8988T (cell line): ENCODE measurements around the gene ARHGAP28.
"Not testable (repeated sequence)": the region's sequence is repeated elsewhere in the genome, so short reads cannot be mapped to it uniquely, and the experiment has no call there.

Experiments
- DNase-seq: peaks from one replicate; pipeline ENCODE4 v3.0.0; 2011

The ARHGAP28 gene

DNA sequence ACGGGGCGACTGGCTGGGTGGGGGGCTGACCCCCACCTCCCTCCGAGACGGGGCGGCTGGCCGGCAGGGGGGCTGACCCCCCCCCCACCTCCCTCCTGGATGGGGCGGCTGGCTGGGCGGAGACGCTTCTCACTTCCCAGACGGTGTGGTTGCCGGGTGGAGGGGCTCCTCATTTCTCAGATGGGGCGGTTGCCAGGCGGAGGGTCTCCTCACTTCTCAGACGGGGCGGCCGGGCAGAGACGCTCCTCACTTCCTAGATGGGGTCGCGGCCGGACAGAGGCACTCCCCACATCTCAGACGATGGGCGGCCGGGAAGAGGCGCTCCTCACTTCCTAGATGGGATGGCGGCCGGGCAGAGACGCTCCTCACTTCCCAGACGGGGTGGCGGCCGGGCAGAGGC is 98.0 kb downstream of the ARHGAP28 start:
- not testable (repeated sequence) for DNase-seq

DNA sequence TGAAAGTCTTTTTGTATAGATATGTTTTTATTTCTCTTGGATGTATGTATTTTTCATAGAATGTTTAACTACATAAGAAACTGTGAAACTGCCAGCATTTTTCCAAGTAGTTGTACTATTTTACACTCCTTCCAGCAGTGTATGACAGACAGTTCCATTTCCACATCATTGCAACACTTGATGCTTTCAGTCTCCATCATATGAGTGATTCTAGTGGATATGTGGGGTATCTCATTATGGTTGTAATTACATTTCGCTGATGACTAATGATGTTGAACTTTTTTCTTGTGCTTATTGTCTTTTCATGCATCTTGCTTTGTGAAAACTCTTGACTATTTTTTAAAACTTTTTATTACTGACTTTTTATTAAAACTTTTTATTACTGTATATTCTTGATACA is 101.4 kb downstream of the ARHGAP28 start:
- DNase-seq, result no peak

DNA sequence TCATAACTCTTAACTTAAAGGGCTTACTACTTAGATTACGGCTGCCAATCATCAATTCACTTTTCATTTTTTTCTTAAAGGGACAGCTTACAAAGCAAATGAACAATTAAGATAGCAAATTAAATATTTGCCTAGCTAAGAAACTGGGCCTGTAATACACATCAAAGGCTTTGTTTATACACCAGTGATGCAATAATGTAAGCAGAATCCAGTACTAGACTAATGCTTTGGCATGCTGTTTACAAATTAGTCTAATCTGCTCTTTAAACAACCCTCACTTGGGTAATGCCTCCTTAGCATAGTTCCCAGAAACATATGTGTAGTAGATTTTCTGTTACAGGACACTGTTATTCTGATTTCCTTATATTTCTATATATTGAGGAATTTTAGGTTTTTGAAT is 105.8 kb downstream of the ARHGAP28 start:
- no peak for DNase-seq

DNA sequence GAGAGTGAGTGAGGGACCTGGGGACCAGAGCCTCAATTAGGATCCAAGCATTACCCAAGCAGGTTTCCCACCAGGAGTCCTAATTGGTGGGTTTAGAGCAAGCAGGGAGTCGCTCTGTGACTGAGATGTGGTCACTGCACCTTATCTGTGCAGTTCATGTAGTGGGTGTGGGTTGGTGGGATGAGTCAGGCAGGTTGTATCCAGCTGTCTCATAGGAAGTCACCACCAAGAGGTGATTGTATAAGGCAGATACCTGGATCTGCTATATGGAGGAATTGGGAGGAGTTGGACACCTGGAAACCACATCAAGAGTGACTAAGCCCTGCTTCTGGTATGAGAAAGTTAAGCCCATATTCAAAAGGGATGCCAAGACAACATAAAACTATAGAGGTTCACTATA is 106.8 kb downstream of the ARHGAP28 start:
- no peak for DNase-seq

DNA sequence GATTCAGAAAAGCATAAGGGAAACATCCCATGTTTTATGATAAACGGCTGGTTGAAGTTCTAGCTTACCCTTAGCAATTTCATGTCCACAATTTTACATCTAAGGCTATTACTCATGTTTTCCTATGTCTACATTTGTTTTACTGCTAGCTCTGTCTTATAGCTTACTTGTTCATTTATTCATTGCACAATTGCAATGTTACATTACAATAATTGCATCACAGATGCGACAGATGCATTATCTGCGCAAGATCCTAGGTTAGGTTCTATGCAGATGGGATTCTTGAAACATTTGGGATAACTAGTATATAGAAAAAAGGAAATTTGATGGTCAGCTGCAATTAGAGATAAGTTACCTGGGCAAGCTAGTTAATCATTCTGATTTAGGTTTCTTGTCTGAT is 108.4 kb downstream of the ARHGAP28 start:
- DNase-seq, result no peak

DNA sequence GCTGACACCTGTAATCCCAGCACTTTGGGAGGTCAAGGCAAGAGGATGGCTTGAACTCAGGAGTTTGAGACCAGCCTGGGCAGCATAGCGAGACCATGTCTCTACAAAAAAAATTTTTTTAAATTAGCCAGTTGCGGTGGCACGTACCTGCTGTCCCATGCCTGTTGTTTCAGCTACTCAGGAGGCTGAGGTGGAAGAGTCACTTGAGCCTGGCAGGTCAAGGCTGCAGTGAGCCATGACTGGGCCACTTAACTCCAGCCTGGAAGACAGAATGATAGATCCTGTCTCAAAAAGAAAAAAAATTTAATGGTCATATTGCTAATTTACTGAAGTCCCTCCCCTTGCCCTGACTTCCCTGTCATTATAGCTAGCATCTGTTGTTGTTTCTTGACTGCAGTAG is 112.6 kb downstream of the ARHGAP28 start:
- no peak for DNase-seq

DNA sequence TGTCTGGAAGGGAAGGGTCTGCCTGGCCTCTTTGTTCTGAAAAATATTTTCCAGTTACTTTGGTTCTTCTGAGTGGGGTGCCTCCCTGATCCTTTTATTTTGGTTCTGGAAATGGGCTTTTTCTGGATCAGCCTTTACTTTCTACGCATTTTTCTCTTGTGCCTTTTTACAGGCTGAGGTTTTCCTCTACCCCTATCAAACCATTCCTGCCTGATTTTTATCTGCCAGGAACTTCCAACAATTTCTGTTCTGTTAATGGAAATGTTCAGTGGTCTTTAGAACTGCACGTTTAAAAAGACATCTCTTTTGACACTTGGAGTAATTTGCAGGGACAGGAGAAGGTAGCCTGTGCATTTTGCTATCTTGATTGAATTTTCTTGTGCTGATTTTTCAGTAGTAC is 113.8 kb downstream of the ARHGAP28 start:
- no peak for DNase-seq

DNA sequence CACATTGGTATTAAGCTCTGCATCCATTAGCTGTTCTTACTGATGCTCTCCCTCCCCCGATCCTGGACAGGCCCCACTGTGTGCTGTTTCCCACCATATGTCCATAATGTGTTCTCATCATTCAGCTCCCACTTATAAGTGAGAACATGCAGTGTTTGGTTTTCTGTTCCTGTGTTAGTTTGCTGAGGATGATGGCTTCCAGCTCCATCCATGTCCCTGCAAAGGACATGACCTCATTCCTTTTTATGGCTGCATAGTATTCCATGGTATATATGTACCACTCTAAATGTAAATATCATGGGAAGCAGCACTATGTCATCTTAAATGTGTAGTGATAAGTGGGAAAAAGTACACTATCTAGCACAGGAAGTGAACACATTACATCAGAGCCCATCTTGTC is 116.0 kb downstream of the ARHGAP28 start:
- DNase-seq, result not testable (repeated sequence)

DNA sequence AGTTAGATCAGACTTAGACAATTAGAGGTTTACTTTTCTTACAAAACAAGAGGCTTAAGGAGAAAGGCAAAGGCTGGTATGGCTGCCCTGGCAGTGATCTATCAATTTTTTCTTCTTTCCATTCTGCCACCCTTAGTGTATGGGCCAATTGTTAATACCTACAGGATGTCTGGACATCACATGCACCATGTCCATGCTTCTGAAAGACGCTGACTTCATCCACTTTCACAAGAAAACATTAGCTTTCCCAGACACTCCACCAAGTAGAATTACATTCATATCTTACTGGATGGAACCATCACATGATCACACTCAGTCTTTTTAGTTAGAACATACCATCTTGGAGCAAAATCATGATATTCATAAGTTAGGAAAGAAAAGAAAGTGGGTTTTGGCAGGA is 120.9 kb downstream of the ARHGAP28 start:
- DNase-seq, result no peak

DNA sequence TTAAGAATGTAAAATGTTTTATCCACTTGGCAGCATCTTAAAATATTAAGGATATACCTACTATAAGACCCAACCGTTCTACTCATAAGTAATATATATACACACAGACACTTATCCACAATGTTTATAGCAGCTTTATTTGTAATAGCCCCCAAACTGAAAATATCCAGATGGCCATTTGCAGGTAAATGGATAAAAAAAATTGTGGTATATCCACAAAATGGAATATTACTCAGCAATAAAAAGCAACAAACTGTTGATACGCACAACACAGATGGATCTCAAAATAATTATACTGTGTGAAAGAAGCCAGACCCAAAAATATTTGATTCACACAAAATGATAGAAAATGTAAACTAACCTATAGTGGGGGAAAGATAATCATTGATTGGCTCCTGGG is 122.0 kb downstream of the ARHGAP28 start:
- DNase-seq, result no peak

DNA sequence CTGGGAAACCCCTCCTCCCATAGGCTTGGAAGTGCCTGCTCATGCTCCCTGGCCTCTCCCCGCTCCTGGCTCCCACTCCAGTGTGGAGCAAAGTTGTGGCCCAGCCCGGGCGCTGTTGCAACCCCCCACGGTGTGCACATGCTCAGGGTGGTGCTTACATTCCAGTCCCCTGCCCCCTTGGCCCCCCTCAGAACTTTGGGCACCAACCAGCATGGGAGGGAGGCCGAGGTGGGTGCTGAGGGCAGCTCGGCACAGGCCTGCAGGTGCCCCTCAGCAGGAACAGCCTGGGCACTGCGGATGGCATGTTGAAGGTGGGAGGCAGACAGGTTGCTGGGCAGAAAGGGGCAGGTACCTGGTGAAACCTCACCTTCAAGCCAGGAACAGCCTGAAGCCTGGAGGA is 125.3 kb downstream of the ARHGAP28 start:
- no peak for DNase-seq

DNA sequence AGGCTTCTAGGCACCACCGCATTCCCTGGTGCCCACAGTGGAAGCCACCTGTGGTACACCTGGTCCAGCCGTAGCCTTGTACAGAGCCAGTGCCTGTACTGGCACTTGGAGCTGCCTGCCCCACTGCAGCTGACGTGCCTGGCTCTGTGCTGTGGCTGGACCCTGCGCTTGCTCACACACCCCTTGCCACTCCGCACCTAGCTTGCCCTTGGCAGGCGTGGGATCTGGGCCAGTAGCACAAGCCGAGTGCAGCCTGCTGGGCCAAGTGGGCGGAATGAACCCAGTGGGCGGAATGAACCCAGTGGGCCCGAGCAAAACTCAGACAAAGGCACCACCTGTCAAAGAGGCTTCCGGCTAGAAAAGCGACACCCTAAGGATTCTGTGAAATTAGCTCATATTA is 126.3 kb downstream of the ARHGAP28 start:
- no peak for DNase-seq

DNA sequence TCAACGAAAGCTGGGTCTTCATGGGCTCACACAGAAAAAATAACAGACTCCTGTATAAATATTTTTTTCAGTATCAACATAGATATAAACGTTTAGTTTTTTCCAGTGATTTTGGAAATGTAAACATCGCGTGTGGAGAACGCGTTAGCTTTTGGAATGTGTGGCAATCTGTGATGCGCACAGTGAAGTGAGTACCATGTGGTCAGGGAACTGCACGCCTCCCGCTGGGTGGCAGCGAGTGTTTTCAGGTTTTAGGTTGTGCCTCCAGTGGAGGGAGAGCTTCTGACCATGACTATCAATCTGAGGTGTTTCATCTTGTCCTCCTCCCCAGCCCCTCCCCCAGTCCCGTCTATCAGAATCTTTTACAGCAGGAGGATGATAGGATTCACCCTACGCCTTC is 127.8 kb downstream of the ARHGAP28 start:
- no peak for DNase-seq

DNA sequence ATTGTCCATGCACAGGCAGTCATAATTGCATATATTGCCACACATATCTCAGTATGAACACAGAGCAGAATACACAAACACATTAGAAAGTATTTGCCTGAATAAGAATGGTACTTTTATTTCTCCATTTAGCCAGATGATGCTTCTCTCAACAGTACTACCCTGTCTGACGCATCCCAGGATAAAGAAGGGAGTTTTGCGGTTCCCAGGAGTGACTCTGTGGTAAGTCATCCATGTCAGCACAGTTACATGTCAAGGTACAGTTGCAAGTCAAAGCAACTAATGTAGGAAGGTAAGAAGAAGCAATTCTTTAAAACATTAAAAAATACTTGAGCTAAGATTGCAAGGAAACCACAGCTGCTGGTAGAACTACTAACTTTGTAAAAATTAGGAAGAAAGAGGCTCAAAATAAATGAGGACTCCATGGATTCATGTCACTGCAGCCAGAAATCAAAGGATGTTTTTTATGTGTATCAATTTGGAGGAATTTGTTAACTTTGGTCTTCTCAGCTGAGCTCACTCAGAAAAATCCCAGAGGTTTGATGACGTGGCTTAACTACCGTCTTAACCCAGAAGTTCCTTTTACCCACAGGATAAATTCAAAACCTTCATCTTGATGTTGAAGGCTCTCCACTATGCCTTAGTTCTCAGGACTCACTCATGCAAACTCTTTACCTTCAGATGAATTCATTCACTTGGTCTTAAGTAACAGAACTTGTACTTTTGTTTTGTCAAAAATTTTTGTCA is 130.3 kb downstream of the ARHGAP28 start:
- DNase-seq, result no peak

DNA sequence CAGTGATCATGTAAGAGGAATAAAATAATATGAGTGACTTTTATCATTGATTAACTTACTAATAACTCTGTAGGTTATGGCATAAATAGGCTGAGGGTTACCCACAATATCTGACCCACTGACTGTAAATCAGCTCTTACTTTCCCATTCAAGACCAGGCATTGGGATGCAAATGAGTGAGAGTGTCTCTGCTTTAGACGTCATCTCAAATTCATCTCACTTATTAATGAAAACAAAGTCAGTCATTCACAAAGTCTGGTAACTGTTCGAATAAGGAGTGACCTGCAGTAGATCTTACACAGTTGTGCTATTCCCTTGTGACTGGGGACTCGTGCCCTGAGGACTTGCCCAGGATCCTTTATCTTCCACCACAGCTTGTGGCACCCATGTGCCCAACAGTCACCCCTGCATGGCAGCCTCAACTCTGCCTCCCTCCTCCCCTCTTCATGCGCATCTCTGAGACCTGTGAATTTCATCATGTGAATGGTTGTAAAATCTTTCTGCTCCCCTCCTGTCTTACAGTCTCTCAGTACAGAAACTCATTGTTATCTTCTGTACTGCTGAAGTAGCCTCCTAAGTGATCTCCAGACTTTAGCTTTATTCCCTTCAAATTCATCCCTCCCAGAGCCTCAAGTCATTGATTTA is 131.4 kb downstream of the ARHGAP28 start:
- no peak for DNase-seq

DNA sequence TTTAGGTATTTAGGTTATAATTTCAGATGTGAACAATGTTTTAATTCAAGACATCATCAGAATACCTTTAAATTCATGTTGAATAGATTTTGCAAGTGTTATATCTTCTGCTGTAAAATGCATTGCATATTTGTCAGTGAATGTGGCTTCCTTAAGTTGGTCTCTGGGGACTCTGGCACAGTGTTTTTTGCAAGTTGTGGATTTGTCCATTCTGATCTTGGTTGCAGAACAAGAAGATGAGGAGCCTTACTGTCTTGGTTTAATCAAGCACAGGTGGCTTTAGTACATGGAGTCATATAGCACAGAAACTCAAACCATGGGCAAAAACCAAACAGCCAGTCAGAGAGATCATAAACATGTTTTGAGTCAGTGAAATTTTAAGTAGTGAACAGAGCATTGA is 135.7 kb downstream of the ARHGAP28 start:
- no peak for DNase-seq

DNA sequence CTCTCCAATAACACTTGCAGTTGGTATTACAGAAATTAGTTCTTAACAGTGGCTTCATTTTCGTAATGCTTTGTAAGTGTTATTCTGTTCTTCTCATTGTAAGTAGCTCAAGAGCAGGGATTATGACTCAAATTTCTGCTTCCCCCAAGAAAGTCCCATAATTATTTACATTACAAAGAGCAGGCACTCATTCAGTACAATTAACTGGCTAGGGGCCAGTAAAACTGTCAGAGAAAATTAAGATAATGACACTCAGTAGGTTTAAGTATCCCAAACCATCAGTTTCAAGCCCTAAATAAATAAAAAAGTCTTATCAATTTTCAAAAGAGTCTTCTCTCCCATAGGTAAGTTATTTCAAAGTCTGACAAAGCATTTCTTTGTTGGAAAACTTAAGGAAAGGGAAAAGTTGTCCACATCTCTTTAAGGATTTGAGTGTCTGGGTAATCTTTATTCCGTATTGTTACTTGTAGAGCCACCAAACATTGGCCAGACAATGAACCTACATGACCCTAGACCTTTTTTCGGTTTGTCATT is 137.1 kb downstream of the ARHGAP28 start:
- no peak for DNase-seq

DNA sequence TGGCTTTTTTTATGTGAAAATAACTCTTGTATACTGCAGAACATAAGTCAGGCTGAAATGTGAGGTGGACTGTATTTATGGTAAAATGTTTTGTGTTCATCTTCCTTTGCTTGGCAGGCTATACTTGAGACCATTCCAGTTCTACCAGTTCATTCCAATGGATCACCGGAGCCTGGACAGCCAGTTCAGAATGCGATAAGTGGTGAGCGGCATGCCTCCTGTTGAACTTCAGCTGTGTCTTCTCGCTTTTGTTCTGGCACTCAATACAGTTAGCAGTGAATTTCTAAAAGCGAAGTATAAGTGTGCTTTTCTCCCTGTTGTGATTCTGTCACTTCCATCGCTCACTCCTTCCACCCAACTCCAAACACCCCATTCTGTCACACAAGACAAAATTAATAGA is 138.5 kb downstream of the ARHGAP28 start:
- DNase-seq, result no peak

DNA sequence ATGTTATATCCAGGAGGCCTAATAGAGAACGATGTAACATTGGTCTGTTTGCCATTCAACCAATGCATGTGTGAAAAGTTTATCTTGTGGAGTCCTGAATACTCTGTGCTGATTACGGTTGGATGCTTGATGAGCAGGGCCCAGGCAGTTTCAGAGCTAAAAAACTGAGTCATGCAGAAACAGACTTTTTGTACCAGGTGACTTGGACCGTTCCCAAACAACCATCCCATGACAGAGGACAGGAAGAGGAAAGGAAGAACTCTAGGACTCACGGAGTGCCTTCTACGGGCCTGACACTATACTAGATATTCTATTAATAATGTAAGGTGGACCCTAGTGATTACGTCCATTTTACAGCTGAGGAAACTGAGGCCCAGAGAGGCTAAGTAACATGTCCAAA is 142.1 kb downstream of the ARHGAP28 start:
- no peak for DNase-seq

DNA sequence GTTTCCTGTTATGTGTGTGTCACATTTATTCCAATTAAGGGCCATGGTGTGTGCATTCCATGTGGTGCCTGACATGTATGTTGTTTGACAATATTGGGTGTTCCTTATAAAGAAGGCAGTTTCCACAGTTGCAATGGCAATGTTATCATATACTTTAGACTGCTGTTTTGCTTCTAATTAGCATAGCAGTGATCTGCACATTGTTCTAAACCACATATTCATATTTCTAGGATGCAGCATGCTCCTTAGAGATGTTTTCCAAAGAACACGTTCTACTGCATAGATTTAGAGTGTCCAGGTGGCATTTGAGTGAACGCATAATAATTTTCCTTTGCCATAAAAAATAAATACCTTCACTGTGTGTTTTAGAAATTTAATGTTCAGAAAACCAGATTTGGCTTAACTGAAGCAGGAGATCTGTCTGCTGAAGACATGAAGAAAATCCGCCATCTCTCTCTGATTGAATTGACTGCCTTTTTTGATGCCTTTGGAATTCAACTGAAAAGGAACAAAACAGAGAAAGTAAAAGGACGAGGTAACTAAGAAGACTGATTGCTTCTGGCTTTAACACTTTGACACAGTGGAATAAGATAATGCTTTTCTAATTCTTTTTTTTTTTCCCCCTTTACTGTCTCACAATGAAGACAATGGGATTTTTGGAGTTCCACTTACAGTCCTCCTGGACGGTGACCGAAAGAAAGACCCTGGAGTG is 143.7 kb downstream of the ARHGAP28 start:
- no peak for DNase-seq

DNA sequence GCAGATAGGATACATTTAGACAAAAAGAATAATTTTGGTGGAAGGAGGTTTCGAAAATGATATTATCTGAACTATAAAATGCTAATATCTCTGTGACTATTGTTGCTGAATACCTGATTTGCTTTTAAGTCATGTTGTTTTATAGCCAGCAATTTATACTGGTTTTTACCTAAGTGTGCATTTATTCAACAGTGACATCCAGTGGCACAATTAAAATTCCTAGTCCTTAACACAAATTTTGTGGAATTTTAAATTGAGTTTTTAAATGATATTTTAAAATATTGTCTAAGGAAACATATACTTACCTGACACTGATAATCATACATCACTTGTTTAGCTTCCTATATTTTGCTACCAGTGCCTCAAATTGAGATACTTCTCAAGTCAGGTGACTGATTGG is 144.8 kb downstream of the ARHGAP28 start:
- DNase-seq, result no peak

DNA sequence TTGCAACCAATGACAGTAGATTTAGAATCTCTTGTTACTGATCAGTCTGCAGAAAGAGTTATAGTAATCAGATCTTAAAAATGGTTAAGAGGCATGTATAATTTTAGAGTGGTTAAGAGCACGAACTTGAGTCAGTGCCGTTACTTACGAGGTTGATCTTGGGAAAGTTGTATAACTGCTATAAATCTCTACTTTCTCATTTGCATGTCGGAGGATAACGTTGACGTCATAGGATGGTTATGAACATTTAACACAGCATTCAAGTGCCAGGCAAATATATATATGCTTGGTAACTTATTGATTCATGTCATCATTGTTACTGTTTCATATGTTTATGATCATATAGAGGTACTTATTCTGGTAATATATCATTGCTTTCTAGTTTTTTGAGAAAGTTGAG is 146.2 kb downstream of the ARHGAP28 start:
- DNase-seq, result no peak

DNA sequence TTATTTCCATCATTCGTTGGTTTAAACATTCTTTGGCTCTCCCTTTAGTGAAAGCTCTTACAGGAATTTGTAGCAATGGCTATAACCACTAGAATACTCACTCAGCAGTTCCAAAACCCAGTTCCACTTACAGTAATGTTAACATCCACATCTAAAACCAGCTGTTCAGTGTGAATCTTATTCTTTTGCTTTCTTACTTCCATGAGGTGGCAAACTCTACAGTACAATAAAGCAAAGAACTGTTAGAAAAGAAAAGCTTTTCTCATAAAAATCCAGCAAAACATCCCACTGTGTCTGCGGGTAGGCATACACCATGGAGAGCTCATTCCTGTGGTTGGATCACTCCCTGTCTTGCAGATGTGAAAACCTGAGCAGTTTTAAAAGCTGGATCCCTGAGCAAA is 147.1 kb downstream of the ARHGAP28 start:
- no peak for DNase-seq

DNA sequence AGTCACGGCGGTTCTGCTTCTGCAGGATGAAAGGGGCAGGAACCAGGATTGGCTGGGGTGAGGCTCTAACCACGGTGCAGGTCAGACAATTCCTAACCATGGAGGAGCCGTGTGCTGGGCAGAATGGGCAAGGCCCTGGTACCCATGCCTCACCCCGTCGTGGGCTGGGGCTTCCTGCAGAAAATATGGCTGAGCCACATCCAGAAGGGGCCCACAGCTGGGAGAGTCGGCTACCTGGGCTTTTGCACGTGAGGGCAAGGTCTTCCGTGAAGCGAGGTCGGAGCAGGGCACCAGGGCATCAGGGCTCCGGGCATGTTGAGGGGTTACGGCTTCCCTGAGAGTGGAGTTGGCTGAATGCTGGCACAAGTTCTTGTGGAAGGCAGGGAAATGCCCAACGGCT is 147.8 kb downstream of the ARHGAP28 start:
- no peak for DNase-seq
